NCI-H1092 (cell line): Measurements from ENCODE around the gene GCKR.

Experiments
- DNase-seq: peaks from one replicate; lab custom pipeline; 2025; lab: John Stamatoyannopoulos, UW

GCKR gene

GRCh38 chr2:27496357-27497287 is at the start of gene GCKR:
GCKR (plus strand) TSS chr2:27496839; CDS start chr2:27496905, 66 bp downstream.
- DNase-seq = no peak

- no peak for DNase-seq
Measured at GRCh38 chr2:27448381-27448780, 48.3 kb upstream of the GCKR start.

GRCh38 chr2:27451095-27451494 is 45.5 kb upstream of the GCKR start:
- no peak for DNase-seq

GRCh38 chr2:27453968-27454367 is 42.7 kb upstream of the GCKR start:
- DNase-seq = no peak

GRCh38 chr2:27461118-27461517 is 35.5 kb upstream of the GCKR start:
- no peak for DNase-seq

GRCh38 chr2:27464443-27464842 is 32.2 kb upstream of the GCKR start:
- DNase-seq = no peak

GRCh38 chr2:27471961-27472360 is 24.7 kb upstream of the GCKR start:
- DNase-seq = no peak

- no peak for DNase-seq
Measured at GRCh38 chr2:27485496-27485895, 11.1 kb upstream of the GCKR start.

GRCh38 chr2:27489118-27489497 is 7.5 kb upstream of the GCKR start:
- no peak for DNase-seq

- DNase-seq = peak; percentile 97
Measured at GRCh38 chr2:27489498-27490397, 6.9 kb upstream of the GCKR start, which contains the start of gene IFT172. IFT172 (minus strand) TSS chr2:27489743; CDS start chr2:27489653, 90 bp downstream.

- DNase-seq = no peak
Measured at GRCh38 chr2:27492557-27492956, 4.1 kb upstream of the GCKR start.

- DNase-seq = no peak
Measured at GRCh38 chr2:27493948-27494283, 2.7 kb upstream of the GCKR start.

- DNase-seq = no peak
Measured at GRCh38 chr2:27494284-27494943, 2.2 kb upstream of the GCKR start.

GRCh38 chr2:27494944-27495554 is 1.6 kb upstream of the GCKR start, which contains the start of gene FNDC4:
FNDC4 (minus strand) TSS chr2:27495200; CDS start chr2:27494679, 521 bp downstream.
- DNase-seq = no peak

- DNase-seq = no peak
Measured at GRCh38 chr2:27495840-27496356, 741 bp upstream of the GCKR start.

GRCh38 chr2:27497288-27497627 is 619 bp downstream of the GCKR start:
- no peak for DNase-seq

GRCh38 chr2:27498975-27499374 is 2.3 kb downstream of the GCKR start:
- DNase-seq = no peak

GRCh38 chr2:27501042-27501441 is 4.4 kb downstream of the GCKR start:
- peak; percentile 63 for DNase-seq

GRCh38 chr2:27502142-27502541 is 5.5 kb downstream of the GCKR start:
- DNase-seq = no peak

GRCh38 chr2:27506587-27506986 is 9.9 kb downstream of the GCKR start:
- no peak for DNase-seq

GRCh38 chr2:27507293-27507692 is 10.7 kb downstream of the GCKR start:
- DNase-seq = no peak

GRCh38 chr2:27509326-27509725 is 12.7 kb downstream of the GCKR start:
- DNase-seq = peak; percentile 14
